Stimulated activated CD4-positive, alpha-beta T cell treated with anti-CD3 and anti-CD28 coated beads, Interleukin-12 subunit alpha, Interleukin-12 subunit beta, amount 100 ng/mL, for 4 hours (primary cell): ENCODE results near the gene ENAH.

ENCODE experiments used
- DNase-seq: peaks from one replicate; pipeline ENCODE4 v3.0.0-alpha.2; 2020

Gene ENAH

GRCh38 chr1:225554216-225554812 lies 98.6 kb downstream of the ENAH start:
- no peak for DNase-seq

DNA sequence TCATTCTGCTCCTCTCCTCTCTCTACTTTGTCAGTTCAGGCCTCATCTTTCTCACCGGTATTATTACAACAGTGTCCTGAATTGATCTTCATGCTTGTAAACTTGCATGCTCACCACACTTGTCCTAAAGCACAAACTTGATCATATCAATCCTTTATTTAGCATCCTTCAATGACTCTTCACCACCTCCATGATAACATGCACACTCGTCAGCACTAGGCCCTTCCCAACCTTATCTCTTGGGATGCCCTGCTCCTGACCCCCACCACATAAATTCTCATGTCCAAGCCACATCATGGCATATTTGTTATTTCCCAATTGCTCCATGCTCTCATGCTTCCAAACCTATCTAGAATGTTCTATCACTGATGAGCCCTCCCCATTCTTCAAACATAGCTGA lies 103.1 kb downstream of the ENAH start:
- DNase-seq, result no peak

- no peak for DNase-seq
Measured at GRCh38 chr1:225548140-225548857, 104.6 kb downstream of the ENAH start.

GRCh38 chr1:225545649-225546048 lies 107.3 kb downstream of the ENAH start:
- no peak for DNase-seq

GRCh38 chr1:225544924-225545323 lies 108.0 kb downstream of the ENAH start:
- no peak for DNase-seq

DNA sequence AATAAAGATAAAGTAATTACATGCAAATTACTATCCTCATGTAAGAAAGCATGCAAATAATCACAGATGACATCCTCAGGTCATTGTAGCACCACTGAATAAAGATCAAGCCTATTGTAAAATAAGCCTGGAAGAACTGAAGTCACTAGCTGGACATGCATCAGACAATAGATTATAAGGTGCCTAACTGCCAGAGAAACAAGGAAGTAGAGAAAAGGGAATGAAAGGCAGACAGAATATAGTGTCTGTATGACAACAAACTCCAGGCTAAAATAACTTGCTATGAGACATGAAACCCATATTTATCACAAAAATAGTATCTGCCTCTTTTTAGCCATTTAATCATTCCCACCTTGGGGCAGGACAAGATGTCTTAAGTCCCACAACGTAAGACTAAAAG lies 108.7 kb downstream of the ENAH start:
- no peak for DNase-seq

GRCh38 chr1:225543350-225543749 lies 109.6 kb downstream of the ENAH start:
- DNase-seq, result no peak

DNA sequence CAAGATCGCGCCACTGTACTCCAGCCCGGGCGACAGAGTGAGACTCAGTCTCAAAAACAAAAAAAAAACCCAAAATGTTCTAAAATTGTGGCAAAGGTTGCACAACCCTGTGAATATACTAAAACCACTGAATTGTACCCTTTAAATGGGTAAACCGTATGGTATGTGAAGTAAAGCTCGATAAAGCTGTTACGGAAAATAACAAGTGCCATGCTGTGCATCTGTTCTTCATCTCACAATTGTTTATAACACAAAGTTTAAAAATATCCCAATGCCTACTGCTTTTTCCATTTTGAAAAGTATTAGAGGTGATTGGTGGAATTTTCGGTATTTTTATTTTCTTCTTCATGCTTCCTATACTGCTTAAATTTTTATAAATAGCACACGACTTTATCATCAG lies 111.5 kb downstream of the ENAH start:
- DNase-seq, result no peak

- no peak for DNase-seq
Measured at GRCh38 chr1:225539575-225539974, 113.3 kb downstream of the ENAH start.

DNA sequence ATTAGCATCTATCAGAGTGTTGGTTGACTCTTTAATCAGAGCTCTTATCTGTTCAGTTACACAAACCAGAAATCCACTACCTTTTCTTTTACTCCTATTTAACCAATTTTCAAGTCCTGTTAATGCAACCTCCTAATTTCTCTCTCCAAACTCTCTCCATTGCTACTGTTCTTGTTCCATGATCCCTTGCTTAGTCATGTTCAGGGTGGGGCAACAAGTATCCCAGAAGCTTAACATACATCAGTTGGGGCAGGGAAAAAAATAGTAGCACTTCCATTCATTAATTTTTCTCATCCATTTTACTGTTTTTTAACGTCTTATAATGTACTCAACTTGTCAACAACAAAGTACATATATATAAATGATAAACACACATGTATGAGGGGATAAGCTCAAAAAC lies 113.9 kb downstream of the ENAH start:
- DNase-seq, result no peak

DNA sequence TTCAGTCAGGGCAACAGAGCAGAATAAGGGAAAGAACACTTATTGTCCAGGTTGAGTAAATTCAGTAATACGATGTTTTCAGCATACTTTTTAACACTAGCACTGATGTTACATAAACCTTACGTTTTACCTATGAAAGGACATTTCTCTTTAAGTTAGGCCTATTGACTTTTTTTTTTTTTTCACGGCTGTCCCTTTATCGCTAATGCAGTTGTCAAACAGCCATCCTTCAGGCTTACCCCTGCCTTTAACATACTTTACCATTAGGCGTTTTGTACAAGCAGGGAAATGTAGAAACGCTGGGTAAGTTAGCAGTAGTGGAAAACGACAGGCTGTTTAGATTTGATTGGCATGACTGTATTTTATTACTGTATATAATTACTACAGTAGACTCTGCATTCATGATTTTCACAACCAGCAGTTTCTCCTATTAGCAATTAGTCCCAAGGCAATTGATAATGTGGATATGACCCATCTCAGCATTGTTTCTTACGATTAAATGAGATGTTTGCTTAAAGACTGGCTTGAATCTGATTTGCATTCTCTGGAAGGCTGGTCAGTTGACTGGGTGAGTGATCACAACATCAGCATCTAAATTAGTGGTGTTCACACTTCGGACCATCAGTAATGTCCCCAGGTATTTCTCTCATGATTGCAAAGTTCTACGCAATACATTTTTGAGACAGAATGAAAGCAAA lies 115.2 kb downstream of the ENAH start:
- DNase-seq, result no peak

DNA sequence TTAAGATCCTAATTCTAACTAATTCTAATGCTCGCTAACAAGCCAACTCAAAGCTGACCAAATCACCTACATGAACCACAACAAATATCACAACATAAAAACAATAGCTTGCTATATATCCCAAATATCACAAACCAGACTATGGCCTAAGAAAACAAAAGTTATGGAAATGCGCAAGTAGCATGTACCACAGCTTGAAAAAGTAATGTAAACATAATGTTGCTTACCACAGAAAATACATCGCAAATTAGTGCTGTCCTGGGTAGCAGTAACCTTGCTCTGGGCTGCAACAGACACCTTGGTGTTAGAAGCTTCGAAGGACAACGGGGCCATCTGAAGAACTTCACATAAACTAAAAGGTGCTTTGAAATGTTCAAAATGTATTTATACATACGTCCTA lies 117.6 kb downstream of the ENAH start:
- no peak for DNase-seq

DNA sequence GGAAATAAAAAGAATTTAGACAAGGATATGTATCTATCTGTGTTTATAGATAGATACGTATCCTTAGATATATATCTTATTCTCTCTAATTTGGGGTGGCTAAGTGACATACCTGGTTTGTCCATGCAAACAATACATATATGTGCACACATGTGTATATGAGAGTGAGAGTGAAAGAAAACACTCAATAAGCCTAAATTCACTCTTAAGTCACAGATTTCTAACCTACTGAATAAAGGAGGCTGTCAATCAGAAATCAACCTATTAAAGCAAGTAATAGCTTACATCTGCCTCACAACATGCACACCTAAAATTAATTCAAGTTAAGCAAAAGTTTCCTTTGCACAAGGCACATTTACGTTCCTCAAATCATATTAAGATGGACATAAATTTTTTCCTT lies 118.2 kb downstream of the ENAH start:
- no peak for DNase-seq

- no peak for DNase-seq
Measured at GRCh38 chr1:225534135-225534534, 118.8 kb downstream of the ENAH start.

DNA sequence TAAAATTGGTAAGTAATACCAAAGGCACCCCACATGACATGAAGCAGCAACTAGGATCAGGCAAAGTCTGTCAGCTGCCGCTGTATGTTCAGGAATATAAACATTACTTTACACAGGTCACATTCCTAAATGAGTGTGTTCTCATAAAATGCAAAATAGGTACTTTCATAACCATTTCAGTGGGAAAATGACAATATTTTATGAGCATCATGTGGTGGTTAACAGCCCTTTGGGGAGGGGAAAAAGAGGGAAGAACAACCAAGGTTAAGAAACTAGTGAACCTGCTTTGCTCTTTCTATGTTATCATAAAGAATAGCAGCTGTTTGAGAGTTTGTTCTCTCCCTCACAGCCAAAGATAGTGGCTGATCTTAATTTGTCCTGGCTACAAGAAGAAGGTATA lies 119.7 kb downstream of the ENAH start:
- DNase-seq, result no peak

DNA sequence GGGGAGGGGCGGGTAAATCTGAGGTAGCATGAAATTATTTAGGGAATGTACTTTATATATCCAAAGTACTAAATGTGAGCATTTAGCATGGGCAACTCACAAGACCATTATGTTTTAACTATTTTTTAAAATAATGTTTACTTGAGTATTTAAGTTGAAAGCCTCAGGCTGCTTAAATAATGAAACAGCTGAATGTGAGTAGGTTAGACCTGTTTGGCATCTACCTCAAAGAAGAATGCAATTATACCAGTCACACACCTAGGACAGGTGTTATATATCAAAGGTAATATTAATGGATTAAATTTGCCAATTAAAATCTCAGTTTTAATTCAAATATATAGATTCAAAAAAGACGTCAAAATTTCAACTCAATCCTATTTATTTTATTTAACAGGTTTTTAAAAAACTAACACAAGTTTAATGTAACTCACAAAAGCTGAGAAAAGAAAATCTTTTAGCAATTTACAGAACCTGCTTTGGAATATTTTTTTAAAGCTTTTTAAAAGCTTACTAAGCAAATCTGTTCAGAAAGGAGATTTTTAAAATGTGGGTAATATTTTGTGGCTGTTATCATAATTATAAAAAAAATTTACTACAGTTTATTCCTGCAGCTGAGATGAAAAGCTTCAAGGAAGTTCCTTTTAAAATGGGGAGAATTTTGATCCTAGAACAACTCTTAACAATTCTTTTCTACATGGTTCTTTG lies 120.5 kb downstream of the ENAH start:
- no peak for DNase-seq

DNA sequence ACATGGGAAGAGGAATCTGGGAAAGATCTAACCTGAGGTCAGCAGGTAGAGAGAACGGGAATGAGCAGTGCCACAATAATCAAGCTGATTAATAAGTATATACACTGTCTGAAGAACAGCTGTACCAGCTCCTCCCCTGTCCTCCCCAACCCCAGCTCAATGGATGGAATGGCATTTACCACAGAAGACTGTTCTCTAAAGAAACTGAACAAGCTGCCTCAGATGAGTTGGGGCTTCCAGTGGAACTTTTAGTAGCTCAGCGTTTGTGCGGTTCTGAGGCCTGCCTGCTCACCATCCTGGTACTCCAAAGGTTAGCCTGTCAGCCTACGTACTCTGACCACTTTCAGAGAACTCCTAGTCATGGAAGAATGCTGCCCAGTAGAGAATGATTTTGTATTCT lies 123.2 kb downstream of the ENAH start:
- no peak for DNase-seq

DNA sequence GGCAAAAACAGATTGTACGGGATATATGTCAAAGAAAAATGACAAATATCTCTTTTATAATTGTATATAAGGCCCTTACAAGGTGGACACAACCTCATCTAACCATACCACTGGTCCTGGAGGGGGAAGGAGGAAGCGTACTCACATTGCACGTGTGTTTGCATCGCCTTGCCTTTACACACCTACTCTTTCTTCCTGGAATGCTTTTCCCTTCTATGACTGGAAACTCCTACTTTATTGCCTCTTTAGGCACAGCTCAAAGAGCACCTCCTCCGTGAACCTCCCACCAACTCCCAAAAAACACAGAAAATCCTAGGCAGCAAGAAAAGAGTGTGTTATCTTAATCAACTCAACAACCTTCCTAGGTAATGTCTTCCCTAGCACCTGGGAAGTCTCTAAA lies 125.3 kb downstream of the ENAH start:
- DNase-seq, result no peak

- no peak for DNase-seq
Measured at GRCh38 chr1:225526878-225527277, 126.0 kb downstream of the ENAH start.

DNA sequence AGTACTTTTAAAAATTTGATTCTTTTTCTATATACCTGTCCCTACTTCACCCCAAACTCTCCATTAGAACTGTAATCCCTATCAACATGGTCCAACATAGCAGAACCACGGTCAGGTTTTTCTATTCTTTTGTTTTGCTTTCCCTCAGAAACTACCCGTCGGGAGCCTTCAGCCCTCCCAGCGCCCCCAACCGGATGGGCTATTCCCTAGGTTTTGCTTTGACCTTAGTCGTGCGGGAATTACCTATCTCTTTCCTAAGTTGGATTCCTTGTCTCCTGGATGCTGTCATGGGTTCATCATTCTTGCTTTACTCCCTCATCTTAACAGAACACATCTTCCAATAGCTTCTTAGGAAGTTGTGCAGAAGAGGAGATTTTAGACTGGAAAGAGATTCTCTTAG lies 127.5 kb downstream of the ENAH start:
- no peak for DNase-seq

GRCh38 chr1:225524570-225524969 lies 128.4 kb downstream of the ENAH start:
- no peak for DNase-seq

DNA sequence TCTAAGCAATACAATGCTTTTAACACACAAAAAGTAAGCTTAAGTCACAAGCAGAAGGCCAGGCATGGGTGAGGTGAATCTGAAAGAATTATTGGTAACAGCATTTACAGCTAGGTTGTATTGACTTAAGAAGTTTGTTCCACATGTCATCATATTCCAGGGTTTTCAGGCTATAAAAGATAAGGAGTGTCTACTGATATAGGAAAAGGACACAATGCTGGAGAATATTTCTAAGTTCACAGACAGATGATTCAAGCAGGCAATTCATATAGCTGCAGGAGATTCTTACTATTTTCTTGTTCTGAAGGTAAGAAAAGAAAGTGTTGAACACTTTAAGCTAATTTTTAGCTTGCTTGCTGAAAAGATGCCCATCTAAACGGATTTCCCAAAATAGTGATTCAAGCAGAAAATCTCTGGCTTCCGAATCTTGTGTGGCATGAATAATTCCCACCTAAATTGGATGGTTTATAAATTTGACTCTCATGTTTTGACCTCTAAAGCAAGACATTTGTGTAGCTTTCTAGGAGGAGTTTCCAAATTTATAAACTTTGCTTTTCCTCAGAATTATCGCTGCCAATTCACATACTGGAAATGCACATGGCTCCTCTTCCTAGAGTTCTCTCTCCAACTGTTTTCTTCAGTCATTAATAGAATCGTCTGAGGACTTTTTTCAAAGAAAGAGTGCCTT lies 129.5 kb downstream of the ENAH start:
- no peak for DNase-seq

- no peak for DNase-seq
Measured at GRCh38 chr1:225522588-225523262, 130.2 kb downstream of the ENAH start.
